ENCODE measurements around the gene NRXN3. TPM values are rescaled to one million over a fixed set of nuclear protein-coding genes. Genes with fewer than 3 reads are reported as not detected.
"Not testable (repeated sequence)": the region's sequence is repeated elsewhere in the genome, so short reads cannot be mapped to it uniquely, and the experiment has no call there.

Gene NRXN3
- total RNA-seq, 4 donors from 2014 or later: 4.1 to 11.9 (median 5.8) TPM

- H3K27me3 ChIP-seq: no peaks in the 10 kb centered on the region
- H3K4me3 ChIP-seq: no peak overlapping the region
- 57 to 79% methylated on average over 1 to 2 of the region's 2 CpGs for WGBS, 2 donors (ENCODE audit: low coverage in 1 of 2)
- no peak overlapping the region for H3K27ac ChIP-seq
- in situ Hi-C loops (cut with MboI; ENCODE audit: low pct_ligation_motif_present in 1 of 4, low pct_unique_long_range_greater_than_20kb in 1 of 4, low sequenced_read_pairs in 3 of 4): no loop called here
- H3K36me3 ChIP-seq: no peaks in the 10 kb centered on the region
- intact Hi-C loops (cut with DNase I; ENCODE audit: low total_unique reads): no loop called here
- no peaks in the 10 kb centered on the region for H3K4me1 ChIP-seq
- no peaks in the 10 kb centered on the region for H3K9me3 ChIP-seq
- DNase-seq: no peak
- TF ChIP-seq POLR2AphosphoS5 (IDR thresholded peaks at IDR 0.05) (no peak), CTCF (IDR thresholded peaks at IDR 0.05) (no peak), POLR2A (IDR thresholded peaks at IDR 0.05) (no peak), EP300 (IDR thresholded peaks at IDR 0.05; ENCODE audit: low read depth) (no peak)
Observed at GRCh38 chr14:79766511-79766910, 1596.3 kb downstream of the NRXN3 start.

- Histone ChIP-seq H3K27ac (no peak overlapping the region), H3K4me3 (no peak overlapping the region), H3K27me3 (no peaks in the 10 kb centered on the region), H3K9me3 (no peaks in the 10 kb centered on the region), H3K36me3 (no peaks in the 10 kb centered on the region), H3K4me1 (no peaks in the 10 kb centered on the region)
- in situ Hi-C loops (cut with MboI; ENCODE audit: low pct_ligation_motif_present in 1 of 4, low pct_unique_long_range_greater_than_20kb in 1 of 4, low sequenced_read_pairs in 3 of 4): no loop called here
- 63 to 89% methylated on average over 1 of the region's 1 CpG for WGBS, 2 donors (ENCODE audit: low coverage in 1 of 2)
- intact Hi-C loops (cut with DNase I; ENCODE audit: low total_unique reads): no loop called here
- TF ChIP-seq POLR2A (IDR thresholded peaks at IDR 0.05) (no peak), CTCF (IDR thresholded peaks at IDR 0.05) (no peak), EP300 (IDR thresholded peaks at IDR 0.05; ENCODE audit: low read depth) (no peak), POLR2AphosphoS5 (IDR thresholded peaks at IDR 0.05) (no peak)
- no peak for DNase-seq
Observed at GRCh38 chr14:79767251-79767650, 1597.1 kb downstream of the NRXN3 start.

GRCh38 chr14:79767721-79768120 lies 1597.5 kb downstream of the NRXN3 start:
- WGBS, 2 donors (ENCODE audit: low coverage in 1 of 2): 93 to 96% methylated on average over 13 of the region's 14 CpGs

GRCh38 chr14:79781882-79782281 lies 1611.7 kb downstream of the NRXN3 start:
- Histone ChIP-seq H3K4me1 (no peaks in the 10 kb centered on the region), H3K27me3 (no peaks in the 10 kb centered on the region), H3K4me3 (no peak overlapping the region), H3K9me3 (no peaks in the 10 kb centered on the region), H3K27ac (no peak overlapping the region), H3K36me3 (no peaks in the 10 kb centered on the region)
- 50 to 57% methylated on average over 1 to 2 of the region's 2 CpGs for WGBS, 2 donors (ENCODE audit: low coverage in 1 of 2)
- no peak for DNase-seq
- TF ChIP-seq EP300 (IDR thresholded peaks at IDR 0.05; ENCODE audit: low read depth) (no peak), POLR2AphosphoS5 (IDR thresholded peaks at IDR 0.05) (no peak), POLR2A (IDR thresholded peaks at IDR 0.05) (no peak), CTCF (IDR thresholded peaks at IDR 0.05) (no peak)
- intact Hi-C loops (cut with DNase I; ENCODE audit: low total_unique reads): no loop called here
- in situ Hi-C loops (cut with MboI; ENCODE audit: low pct_ligation_motif_present in 1 of 4, low pct_unique_long_range_greater_than_20kb in 1 of 4, low sequenced_read_pairs in 3 of 4): no loop called here

More at GRCh38 chr14:79767721-79768120, 1597.5 kb downstream of the NRXN3 start:
- H3K27ac ChIP-seq; H3K4me3 ChIP-seq; in situ Hi-C loops (cut with MboI; ENCODE audit: low pct_ligation_motif_present in 1 of 4, low pct_unique_long_range_greater_than_20kb in 1 of 4, low sequenced_read_pairs in 3 of 4); H3K4me1 ChIP-seq; H3K27me3 ChIP-seq; H3K9me3 ChIP-seq; intact Hi-C loops (cut with DNase I; ENCODE audit: low total_unique reads); H3K36me3 ChIP-seq; DNase-seq: not testable (repeated sequence)

- Histone ChIP-seq H3K36me3 (no peaks in the 10 kb centered on the region), H3K4me3 (no peak overlapping the region), H3K4me1 (no peaks in the 10 kb centered on the region), H3K27me3 (no peaks in the 10 kb centered on the region), H3K9me3 (no peaks in the 10 kb centered on the region), H3K27ac (no peak overlapping the region)
- DNase-seq: no peak
- intact Hi-C loops (cut with DNase I; ENCODE audit: low total_unique reads): no loop called here
- in situ Hi-C loops (cut with MboI; ENCODE audit: low pct_ligation_motif_present in 1 of 4, low pct_unique_long_range_greater_than_20kb in 1 of 4, low sequenced_read_pairs in 3 of 4): no loop called here
- TF ChIP-seq POLR2AphosphoS5 (IDR thresholded peaks at IDR 0.05) (no peak), EP300 (IDR thresholded peaks at IDR 0.05; ENCODE audit: low read depth) (no peak), POLR2A (IDR thresholded peaks at IDR 0.05) (no peak), CTCF (IDR thresholded peaks at IDR 0.05) (no peak)
- WGBS, 2 donors (ENCODE audit: low coverage in 1 of 2): 33 to 68% methylated on average over 3 to 4 of the region's 4 CpGs
Observed at GRCh38 chr14:79783041-79783440, 1612.9 kb downstream of the NRXN3 start.
